ENCODE results near the gene COPS7B.

- TF ChIP-seq CTCF (IDR thresholded peaks at IDR 0.05) (no peak), ZFX (IDR thresholded peaks at IDR 0.05; ENCODE audit: borderline replicate concordance) (no peak)
Observed at GRCh38 chr2:231761735-231762134, 24.5 kb upstream of the COPS7B start.
